ENCODE results near the gene MRM3.

DNA sequence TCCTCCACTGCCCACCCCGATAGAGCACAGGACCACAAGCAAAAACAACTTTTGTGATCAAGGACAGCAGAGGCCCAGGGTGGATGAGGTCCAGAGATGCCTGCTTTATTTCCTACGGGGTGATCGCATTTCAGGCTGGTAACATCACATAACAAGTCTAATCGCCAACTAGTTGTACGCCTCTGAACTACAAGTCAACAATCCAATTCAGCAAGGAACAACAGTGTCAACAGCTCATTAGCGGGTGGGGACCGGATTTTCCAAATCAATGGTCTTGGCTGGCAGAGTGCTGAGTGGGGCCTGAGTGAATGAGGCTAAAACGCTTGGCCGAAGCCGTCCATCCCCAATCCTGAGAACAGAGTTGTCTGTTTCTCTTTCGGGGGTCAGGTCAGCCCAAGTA, 17.1 kb downstream of the MRM3 start:
- TF ChIP-seq, protein P1, sequence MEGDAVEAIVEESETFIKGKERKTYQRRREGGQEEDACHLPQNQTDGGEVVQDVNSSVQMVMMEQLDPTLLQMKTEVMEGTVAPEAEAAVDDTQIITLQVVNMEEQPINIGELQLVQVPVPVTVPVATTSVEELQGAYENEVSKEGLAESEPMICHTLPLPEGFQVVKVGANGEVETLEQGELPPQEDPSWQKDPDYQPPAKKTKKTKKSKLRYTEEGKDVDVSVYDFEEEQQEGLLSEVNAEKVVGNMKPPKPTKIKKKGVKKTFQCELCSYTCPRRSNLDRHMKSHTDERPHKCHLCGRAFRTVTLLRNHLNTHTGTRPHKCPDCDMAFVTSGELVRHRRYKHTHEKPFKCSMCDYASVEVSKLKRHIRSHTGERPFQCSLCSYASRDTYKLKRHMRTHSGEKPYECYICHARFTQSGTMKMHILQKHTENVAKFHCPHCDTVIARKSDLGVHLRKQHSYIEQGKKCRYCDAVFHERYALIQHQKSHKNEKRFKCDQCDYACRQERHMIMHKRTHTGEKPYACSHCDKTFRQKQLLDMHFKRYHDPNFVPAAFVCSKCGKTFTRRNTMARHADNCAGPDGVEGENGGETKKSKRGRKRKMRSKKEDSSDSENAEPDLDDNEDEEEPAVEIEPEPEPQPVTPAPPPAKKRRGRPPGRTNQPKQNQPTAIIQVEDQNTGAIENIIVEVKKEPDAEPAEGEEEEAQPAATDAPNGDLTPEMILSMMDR (IDR thresholded peaks at IDR 0.05), result no peak
- TF ChIP-seq POLR2A (IDR thresholded peaks at IDR 0.05), result no peak
